DOHH2 (cell line): ENCODE results near the gene PRKN.

ENCODE experiments used
- H3F3A ChIP-seq: fragments of 200-600 bp; sonication (generic), shearing (Covaris generic); 2 replicates; pipeline ENCODE4 v1.6.0; 2016; ENCODE audit warnings: antibody characterized with exemption, mild to moderate bottlenecking; ENCODE audit not compliant: control insufficient read depth, insufficient read depth
- H3K27ac ChIP-seq: fragments of 200-600 bp; sonication (generic); 2 replicates; pipeline ENCODE4 v1.5.1; 2014; ENCODE audit warnings: low read depth, mild to moderate bottlenecking, low read length, moderate library complexity
- H3K27me3 ChIP-seq: fragments of 200-600 bp; sonication (generic); 2 replicates; pipeline ENCODE4 v1.6.1; 2014; ENCODE audit warnings: mild to moderate bottlenecking, low read length, mixed read lengths; ENCODE audit not compliant: control insufficient read depth
- H3K36me3 ChIP-seq: fragments of 200-600 bp; sonication (generic); 2 replicates; pipeline ENCODE4 v1.6.1; 2014; ENCODE audit warnings: mild to moderate bottlenecking, low read length, moderate library complexity, mixed read lengths; ENCODE audit not compliant: control insufficient read depth
- H3K4me1 ChIP-seq: fragments of 200-600 bp; sonication (generic); 2 replicates; pipeline ENCODE4 v1.6.1; 2014; ENCODE audit warnings: mild to moderate bottlenecking, low read length, mixed read lengths; ENCODE audit not compliant: control insufficient read depth
- H3K4me2 ChIP-seq: fragments of 200-600 bp; sonication (generic); 2 replicates; pipeline ENCODE4 v1.6.0; 2014; ENCODE audit warnings: mild to moderate bottlenecking, low read length, moderate library complexity
- H3K4me3 ChIP-seq: fragments of 200-600 bp; sonication (generic); 2 replicates; pipeline ENCODE4 v1.5.1; 2014; ENCODE audit warnings: mild to moderate bottlenecking, low read length, mixed read lengths
- H3K79me2 ChIP-seq: fragments of 200-600 bp; sonication (generic); 2 replicates; pipeline ENCODE4 v1.6.1; 2014; ENCODE audit warnings: mild to moderate bottlenecking, low read length, mixed read lengths; ENCODE audit not compliant: control insufficient read depth
- H3K9me2 ChIP-seq: fragments of 200-600 bp; sonication (generic); replicated peaks from 2 replicates; pipeline ENCODE4 v1.6.1; 2014; ENCODE audit warnings: mild to moderate bottlenecking, low read length, mixed read lengths; ENCODE audit not compliant: control insufficient read depth
- H3K9me3 ChIP-seq: fragments of 200-600 bp; sonication (generic); 2 replicates; pipeline ENCODE4 v1.6.1; 2014; ENCODE audit warnings: antibody characterized with exemption, low read length, mixed read lengths; ENCODE audit not compliant: control insufficient read depth, insufficient read depth
- H4K20me1 ChIP-seq: fragments of 200-600 bp; sonication (generic); 2 replicates; pipeline ENCODE4 v1.6.0; 2014; ENCODE audit warnings: low read depth, mild to moderate bottlenecking, antibody characterized with exemption, low read length, moderate library complexity; ENCODE audit not compliant: control insufficient read depth, insufficient read depth
- CTCF ChIP-seq: fragments of 200-600 bp; sonication (generic); IDR thresholded peaks from one replicate; pipeline ENCODE4 v1.5.1; 2014; ENCODE audit warnings: antibody characterized with exemption, mild to moderate bottlenecking, low read depth, low read length; ENCODE audit not compliant: poor library complexity, severe bottlenecking
- EZH2phosphoT487 ChIP-seq: fragments of 200-600 bp; sonication (generic); IDR thresholded peaks from 2 replicates; pipeline ENCODE4 v1.6.1; 2017; ENCODE audit warnings: borderline replicate concordance, mild to moderate bottlenecking, antibody characterized with exemption, low read length, moderate library complexity, mixed read lengths

PRKN gene

GRCh38 chr6:161749576-161749975, 978.0 kb downstream of the PRKN start:
- H3K4me2 ChIP-seq, result no peak overlapping the region

GRCh38 chr6:161748535-161749416, 978.8 kb downstream of the PRKN start:
- no peak overlapping the region for H3K4me2 ChIP-seq
- no peaks in the 10 kb centered on the region for H3K9me3 ChIP-seq
- no peaks in the 10 kb centered on the region for H4K20me1 ChIP-seq
- no peaks in the 10 kb centered on the region for H3K36me3 ChIP-seq
- H3K27ac ChIP-seq, result no peak overlapping the region
- no peaks in the 10 kb centered on the region for H3K4me1 ChIP-seq
- H3K4me3 ChIP-seq, result no peak overlapping the region
- no peaks in the 10 kb centered on the region for H3K27me3 ChIP-seq
- no peaks in the 10 kb centered on the region for H3F3A ChIP-seq
- H3K79me2 ChIP-seq, result no peaks in the 10 kb centered on the region
- H3K9me2 ChIP-seq, result no peaks in the 10 kb centered on the region
- TF ChIP-seq CTCF (peak; percentile 54), EZH2phosphoT487 (no peak)

More at GRCh38 chr6:161749576-161749975, 978.0 kb downstream of the PRKN start:
- Histone ChIP-seq H4K20me1 (no peaks in the 10 kb centered on the region), H3K4me1 (no peaks in the 10 kb centered on the region), H3K79me2 (no peaks in the 10 kb centered on the region), H3K27ac (no peak overlapping the region), H3K27me3 (no peaks in the 10 kb centered on the region), H3K9me2 (no peaks in the 10 kb centered on the region), H3K4me3 (no peak overlapping the region), H3K36me3 (no peaks in the 10 kb centered on the region), H3F3A (no peaks in the 10 kb centered on the region), H3K9me3 (no peaks in the 10 kb centered on the region)
- no peak for TF ChIP-seq EZH2phosphoT487
- no peak for TF ChIP-seq CTCF

- Histone ChIP-seq H4K20me1 (no peaks in the 10 kb centered on the region), H3K27ac (no peak overlapping the region), H3K9me3 (no peaks in the 10 kb centered on the region), H3K9me2 (no peaks in the 10 kb centered on the region), H3K4me1 (no peaks in the 10 kb centered on the region), H3K4me3 (no peak overlapping the region), H3K4me2 (no peak overlapping the region), H3K79me2 (no peaks in the 10 kb centered on the region), H3K36me3 (no peaks in the 10 kb centered on the region), H3F3A (no peaks in the 10 kb centered on the region), H3K27me3 (no peaks in the 10 kb centered on the region)
- TF ChIP-seq EZH2phosphoT487 (no peak), CTCF (no peak)
Observed at GRCh38 chr6:161747506-161747905, 980.1 kb downstream of the PRKN start.
